ENCODE results near the gene MCUB. TPM values are rescaled to one million over a fixed set of nuclear protein-coding genes. Genes with fewer than 3 reads are reported as not detected.

Gene MCUB
- polyA plus RNA-seq, 2 of the 4 experiments (the other 2 are of a cell fraction): 14.6 to 21.9 TPM

DNA sequence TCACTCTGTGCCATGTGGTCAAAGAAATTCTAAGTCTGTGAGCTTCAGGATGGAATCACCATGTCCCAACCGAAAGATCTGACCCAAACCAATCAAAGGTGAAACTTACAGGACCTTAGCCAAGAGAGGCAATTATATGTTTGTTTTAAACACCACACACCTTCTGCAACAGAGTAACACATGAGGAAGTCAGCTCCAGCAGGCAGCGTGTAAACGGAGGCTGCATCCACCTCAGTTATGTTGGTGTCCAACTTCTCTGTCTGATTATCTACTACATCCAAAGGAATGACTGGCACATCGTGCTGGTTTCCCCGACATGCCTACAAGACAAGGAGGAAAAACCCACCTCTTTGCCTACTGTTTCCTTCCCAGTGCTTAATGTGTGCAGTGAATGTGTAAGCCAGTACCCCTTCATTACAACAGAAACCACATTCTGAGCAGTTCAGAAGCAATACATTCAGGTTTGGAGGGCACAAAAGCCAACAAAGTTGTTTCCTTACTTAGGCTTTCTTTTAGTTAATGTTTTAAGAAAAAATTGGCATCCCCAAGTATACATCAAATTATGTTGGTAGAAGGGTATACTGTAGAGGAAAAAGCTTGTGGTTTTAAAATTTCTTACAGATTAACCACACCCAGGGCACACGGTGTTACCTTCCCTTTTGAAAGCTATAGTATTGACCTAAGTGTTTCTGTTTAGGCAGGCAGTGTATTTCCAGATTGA lies 130.8 kb downstream of the MCUB start:
- Histone ChIP-seq H3K9me3 (no peaks in the 10 kb centered on the region), H3K4me1 (no peaks in the 10 kb centered on the region), H3K4me2 (no peak overlapping the region), H3K27ac (no peak overlapping the region), H3K4me3 (no peak overlapping the region)
- FAIRE-seq (no peak), ATAC-seq (no peak), DNase-seq (ENCODE audit: low read depth in 1 of 2, low spot score in 1 of 2) (no peak)
- POLR2A ChIA-PET: interaction anchor here (0.8 kb wide), 1 partner anchor 131 kb away, joined by 3 read pairs; the partner anchor contains the start of gene MCUB
- no peak for TF ChIP-seq HEYL (CRISPR knock-in tag; IDR thresholded peaks at IDR 0.05)
- CTCF ChIA-PET: interaction anchor here (0.8 to 1.3 kb wide), 2 partner anchors 9 to 10 kb away, joined by 3 read pairs; no protein-coding TSS in a partner anchor
- 89% methylated on average over 6 of the region's 6 CpGs for WGBS (ENCODE audit: missing lambda C conversion rate)

DNA sequence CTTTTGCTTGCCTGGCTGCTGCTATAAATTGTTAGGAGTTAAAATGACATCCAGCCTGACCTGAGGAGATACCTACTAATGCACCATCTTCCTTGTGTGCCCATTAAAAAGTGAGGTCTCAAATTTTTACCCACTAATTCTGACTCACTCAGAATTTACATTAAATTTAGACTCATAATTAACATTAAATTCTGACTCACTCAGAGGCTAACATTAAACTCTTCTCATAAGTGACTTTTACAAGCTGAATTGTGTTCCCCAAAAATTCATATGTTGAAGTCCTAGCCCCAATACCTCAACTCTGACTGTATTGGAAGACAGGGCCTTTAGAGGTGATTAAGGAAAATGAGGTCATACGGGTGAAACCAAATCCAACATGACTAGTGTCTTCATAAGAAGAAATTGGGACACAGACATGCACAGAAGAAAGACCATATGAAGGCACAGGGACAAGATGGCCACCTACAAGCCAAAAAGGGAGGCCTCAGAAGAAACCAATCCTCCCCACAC lies 131.4 kb downstream of the MCUB start:
- Histone ChIP-seq H3K27ac (no peak overlapping the region), H3K9me3 (no peaks in the 10 kb centered on the region), H3K4me2 (no peak overlapping the region), H3K4me1 (no peaks in the 10 kb centered on the region), H3K4me3 (no peak overlapping the region)
- WGBS (ENCODE audit: missing lambda C conversion rate): 95% methylated on average over 1 of the region's 1 CpG
- TF ChIP-seq BHLHE40 (IDR thresholded peaks at IDR 0.05; ENCODE audit: low read depth, low read length) (no peak), CBX2 (IDR thresholded peaks at IDR 0.05; ENCODE audit: borderline replicate concordance, low read depth) (no peak), JUNB (IDR thresholded peaks at IDR 0.05) (no peak), HDAC2 (IDR thresholded peaks at IDR 0.05) (no peak)
- TF ChIP-seq, protein P1, sequence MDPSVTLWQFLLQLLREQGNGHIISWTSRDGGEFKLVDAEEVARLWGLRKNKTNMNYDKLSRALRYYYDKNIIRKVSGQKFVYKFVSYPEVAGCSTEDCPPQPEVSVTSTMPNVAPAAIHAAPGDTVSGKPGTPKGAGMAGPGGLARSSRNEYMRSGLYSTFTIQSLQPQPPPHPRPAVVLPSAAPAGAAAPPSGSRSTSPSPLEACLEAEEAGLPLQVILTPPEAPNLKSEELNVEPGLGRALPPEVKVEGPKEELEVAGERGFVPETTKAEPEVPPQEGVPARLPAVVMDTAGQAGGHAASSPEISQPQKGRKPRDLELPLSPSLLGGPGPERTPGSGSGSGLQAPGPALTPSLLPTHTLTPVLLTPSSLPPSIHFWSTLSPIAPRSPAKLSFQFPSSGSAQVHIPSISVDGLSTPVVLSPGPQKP (IDR thresholded peaks at IDR 0.05; ENCODE audit: low read depth, low read length): no peak
- ChIA-PET CTCF (interaction anchor here (1.3 kb wide), 1 partner anchor 10 kb away, joined by 3 read pairs; no protein-coding TSS in a partner anchor), POLR2A (no interaction called here)
- DNase-seq (ENCODE audit: low read depth in 1 of 2, low spot score in 1 of 2): no peak
- FAIRE-seq: no peak
- no peak for ATAC-seq

DNA sequence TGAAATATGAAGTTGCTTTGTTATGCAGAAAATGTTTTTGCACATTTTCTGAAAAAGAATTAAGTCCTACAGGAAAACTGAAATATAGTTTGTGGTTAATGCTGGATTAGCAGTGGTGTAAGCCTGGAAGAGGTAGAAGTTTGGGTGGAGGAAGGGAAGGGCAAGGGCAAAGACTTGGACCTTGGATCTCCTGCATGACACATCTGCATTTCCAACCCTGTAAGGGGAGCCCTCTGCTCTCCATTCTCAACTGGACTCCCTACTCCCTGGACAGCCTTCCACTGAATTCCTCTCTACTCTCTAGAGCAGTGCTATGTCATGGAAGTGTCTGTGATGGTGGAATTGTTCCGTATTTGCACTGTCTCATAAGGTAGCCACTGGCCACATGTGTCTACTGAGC lies 138.6 kb downstream of the MCUB start:
- ChIA-PET CTCF (no interaction called here), POLR2A (no interaction called here)
- TF ChIP-seq, protein P2, sequence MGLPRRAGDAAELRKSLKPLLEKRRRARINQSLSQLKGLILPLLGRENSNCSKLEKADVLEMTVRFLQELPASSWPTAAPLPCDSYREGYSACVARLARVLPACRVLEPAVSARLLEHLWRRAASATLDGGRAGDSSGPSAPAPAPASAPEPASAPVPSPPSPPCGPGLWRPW (IDR thresholded peaks at IDR 0.05): no peak
- TF ChIP-seq HDAC2 (IDR thresholded peaks at IDR 0.05) (no peak), ZFP36 (IDR thresholded peaks at IDR 0.05; ENCODE audit: borderline replicate concordance, partially characterized antibody) (no peak), ZC3H11A (IDR thresholded peaks at IDR 0.05) (no peak), TFCP2L1 (CRISPR knock-in tag; IDR thresholded peaks at IDR 0.05) (no peak), CBX8 (IDR thresholded peaks at IDR 0.05) (no peak), RAD21 (conservative IDR thresholded peaks at IDR 0.05 in 1 of 2, IDR thresholded peaks at IDR 0.05 in 1 of 2) (no peak), KDM5A (IDR thresholded peaks at IDR 0.05) (no peak), FOXS1 (CRISPR knock-in tag; IDR thresholded peaks at IDR 0.05) (no peak), ESRRA (IDR thresholded peaks at IDR 0.05; ENCODE audit: borderline replicate concordance, low read length) (no peak), SREBF2 (IDR thresholded peaks at IDR 0.05) (no peak), HOXB13 (CRISPR knock-in tag; IDR thresholded peaks at IDR 0.05; ENCODE audit: low read depth) (no peak), PHF8 (IDR thresholded peaks at IDR 0.05; ENCODE audit: borderline replicate concordance, low read depth) (no peak), CEBPB (IDR thresholded peaks at IDR 0.05) (no peak)
- TF ChIP-seq, protein P3, sequence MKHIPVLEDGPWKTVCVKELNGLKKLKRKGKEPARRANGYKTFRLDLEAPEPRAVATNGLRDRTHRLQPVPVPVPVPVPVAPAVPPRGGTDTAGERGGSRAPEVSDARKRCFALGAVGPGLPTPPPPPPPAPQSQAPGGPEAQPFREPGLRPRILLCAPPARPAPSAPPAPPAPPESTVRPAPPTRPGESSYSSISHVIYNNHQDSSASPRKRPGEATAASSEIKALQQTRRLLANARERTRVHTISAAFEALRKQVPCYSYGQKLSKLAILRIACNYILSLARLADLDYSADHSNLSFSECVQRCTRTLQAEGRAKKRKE (CRISPR knock-in tag; IDR thresholded peaks at IDR 0.05; ENCODE audit: low read depth): no peak
- TF ChIP-seq, protein P4, sequence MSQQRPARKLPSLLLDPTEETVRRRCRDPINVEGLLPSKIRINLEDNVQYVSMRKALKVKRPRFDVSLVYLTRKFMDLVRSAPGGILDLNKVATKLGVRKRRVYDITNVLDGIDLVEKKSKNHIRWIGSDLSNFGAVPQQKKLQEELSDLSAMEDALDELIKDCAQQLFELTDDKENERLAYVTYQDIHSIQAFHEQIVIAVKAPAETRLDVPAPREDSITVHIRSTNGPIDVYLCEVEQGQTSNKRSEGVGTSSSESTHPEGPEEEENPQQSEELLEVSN (IDR thresholded peaks at IDR 0.05; ENCODE audit: borderline replicate concordance, low read depth): no peak
- Histone ChIP-seq H3K4me3 (no peak overlapping the region), H3K4me1 (peaks cover 8% of the 10 kb centered on the region), H3K9me3 (no peaks in the 10 kb centered on the region), H3K4me2 (no peak overlapping the region), H3K27ac (no peak overlapping the region)
- 100% methylated on average over 1 of the region's 1 CpG for WGBS (ENCODE audit: missing lambda C conversion rate)
- ATAC-seq (no peak), FAIRE-seq (no peak), DNase-seq (ENCODE audit: low read depth in 1 of 2, low spot score in 1 of 2) (no peak)

All from A549 (cell line).